GM12878 (cell line): ENCODE data around the gene BAX. TPM values are rescaled to one million over a fixed set of nuclear protein-coding genes. Genes with fewer than 3 reads are reported as not detected.

Experiments
- ATAC-seq: fragments of 200-7000 bp; cut with Tn5 transposase; 3 replicates; pipeline ENCODE4 v1.9.1; 2020; ENCODE audit warnings: mild to moderate bottlenecking, moderate library complexity
- BruUV-seq: library from RNA; stranded (reverse); fragments of 400-500 nt; replicated peaks from 2 replicates; lab custom pipeline; 2021; lab: Mats Ljungman, UMichigan
- CTCF ChIA-PET: fragments of 300-600 bp; sonication (Branson Sonifier 250); formaldehyde crosslinking; extraction: SDS; loops from one replicate; lab custom pipeline; 2021; ENCODE audit warnings: inconsistent platforms; lab: Yijun Ruan, JAX
- POLR2A ChIA-PET: fragments of 350-600 bp; formaldehyde crosslinking; extraction: SDS; loops from one replicate; lab custom pipeline; 2021; ENCODE audit warnings: inconsistent platforms; lab: Charles Lee
- RAD21 ChIA-PET: fragments of 300-600 bp; sonication (Branson Sonifier 250); formaldehyde crosslinking; loops from one replicate; lab custom pipeline; 2023; ENCODE audit warnings: antibody characterized with exemption; ENCODE audit not compliant: unreplicated experiment; lab: Charles Lee
- SMC1A ChIA-PET: fragments of 300-600 bp; sonication (Branson Sonifier 250); formaldehyde crosslinking; loops from one replicate; lab custom pipeline; 2023; ENCODE audit not compliant: unreplicated experiment, uncharacterized antibody; lab: Charles Lee
- DNase-seq: peaks from one replicate; pipeline ENCODE4 v3.0.0-alpha.2; 2011; ENCODE audit warnings: low read depth, low spot score
- FAIRE-seq: peaks from 3 replicates; lab custom pipeline; 2011; peaks lifted over from hg19 to GRCh38; lab: Jason Lieb, UNC
- H2AFZ ChIP-seq: 2 replicates; pipeline ENCODE4 v1.6.0; 2011; ENCODE audit warnings: low read depth, low read length, control low read depth; ENCODE audit not compliant: control insufficient read depth
- H3K27ac ChIP-seq: 2 replicates; pipeline ENCODE4 v1.5.1; 2011; ENCODE audit warnings: control low read depth; ENCODE audit not compliant: control insufficient read depth, insufficient read depth
- H3K27me3 ChIP-seq, 2 experiments: replicated peaks in 1 of 2; 2 replicates each; pipeline versions ENCODE4 v1.6.0 to v1.6.1; 2011; ENCODE audit warnings: low read length in 1 of 2; ENCODE audit not compliant: control insufficient read depth in 2 of 2, insufficient read depth in 2 of 2
- H3K36me3 ChIP-seq, 2 experiments: 2 replicates each; pipeline ENCODE4 v1.5.1; 2011; ENCODE audit warnings: low read length in 1 of 2; ENCODE audit not compliant: control insufficient read depth in 2 of 2, insufficient read depth in 2 of 2
- H3K4me1 ChIP-seq: 2 replicates; pipeline ENCODE4 v1.6.1; 2011; ENCODE audit warnings: mild to moderate bottlenecking, low read length, moderate library complexity, mixed read lengths; ENCODE audit not compliant: control insufficient read depth, insufficient read depth
- H3K4me2 ChIP-seq: 2 replicates; pipeline ENCODE4 v1.6.0; 2011; ENCODE audit warnings: control low read depth; ENCODE audit not compliant: control insufficient read depth, insufficient read depth
- H3K4me3 ChIP-seq: fragments of 200-600 bp; sonication (generic); 2 replicates; pipeline ENCODE4 v1.5.1; 2016
- H3K79me2 ChIP-seq: 2 replicates; pipeline ENCODE4 v1.6.0; 2011; ENCODE audit warnings: low read length; ENCODE audit not compliant: control insufficient read depth, insufficient read depth
- H3K9ac ChIP-seq: 2 replicates; pipeline ENCODE4 v1.8.0; 2011; ENCODE audit warnings: low read length, control low read depth, mixed read lengths; ENCODE audit not compliant: control insufficient read depth, insufficient read depth
- H3K9me3 ChIP-seq: replicated peaks from 3 replicates; pipeline ENCODE4 v1.5.1; 2011; ENCODE audit warnings: mild to moderate bottlenecking, low read length; ENCODE audit not compliant: control insufficient read depth, insufficient read depth
- H4K20me1 ChIP-seq: 2 replicates; pipeline ENCODE4 v1.6.0; 2011; ENCODE audit not compliant: control insufficient read depth, insufficient read depth
- IKZF1 ChIP-seq: fragments of 450-650 bp; conservative IDR thresholded peaks from 2 replicates; pipeline ENCODE4 v1.6.1; 2017; ENCODE audit warnings: antibody characterized with exemption, mild to moderate bottlenecking
- IRF5 ChIP-seq: fragments of 450-650 bp; IDR thresholded peaks from 2 replicates; pipeline ENCODE4 v1.6.1; 2017; ENCODE audit warnings: borderline replicate concordance
- KAT2A ChIP-seq: conservative IDR thresholded peaks from 2 replicates; pipeline ENCODE4 v1.6.1; 2011; ENCODE audit warnings: low read depth, low read length; ENCODE audit not compliant: control insufficient read depth
- SIX5 ChIP-seq: IDR thresholded peaks from 2 replicates; pipeline ENCODE4 v1.6.1; 2011; ENCODE audit warnings: mild to moderate bottlenecking, low read depth, low read length, moderate library complexity; ENCODE audit not compliant: severe bottlenecking
- SMARCA5 ChIP-seq: fragments of 450-650 bp; IDR thresholded peaks from 2 replicates; pipeline ENCODE4 v1.6.1; 2017; ENCODE audit warnings: mild to moderate bottlenecking
- WGBS: methylation state at CpG from one replicate; pipeline ENCODE4 v1.1.6; 2016; ENCODE audit warnings: low lambda C conversion rate; ENCODE audit not compliant: insufficient replicate concordance, insufficient coverage; ENCODE audit errors: missing lambda C conversion rate; 5-methylcytosine and 5-hydroxymethylcytosine counted together
- in situ Hi-C: fragments of 300-500 bp; cut with MboI; formaldehyde crosslinking; loops from 9 replicates; pipeline ENCODE4 v1.14.3; 2018; ENCODE audit warnings: mixed read lengths
- intact Hi-C: fragments of 100-400 bp; cut with micrococcal nuclease; formaldehyde crosslinking; loops from one replicate; pipeline ENCODE4 v1.14.2; 2022; ENCODE audit not compliant: unreplicated experiment
- polyA plus RNA-seq, 11 experiments: library from polyadenylated mRNA; depleted of rRNA in 4 of 11; unstranded in 6 of 11; stranded (reverse) in 5 of 11; fragments of >200 nt; fragmentation: Nextera tagmentation in 4 of 11; fragmentation: Illumina TruSeq in 1 of 11; extraction: Ambion mirVana in 4 of 11; extraction: Trizol in 1 of 11; gene quantifications; 1 replicate in 1 of 11; 2 replicates in 10 of 11; pipeline versions ENCODE4 v1.2.1 to v1.2.3, GENCODE V29; 2011 to 2016; ENCODE audit warnings: inconsistent platforms in 2 of 11, missing spikeins in 2 of 11, low read depth in 1 of 11
- total RNA-seq, 4 experiments: library from RNA; depleted of rRNA in 3 of 4; stranded (reverse); fragments of >200 nt in 3 of 4; fragmentation: Illumina TruSeq in 1 of 4; extraction: Trizol in 1 of 4; gene quantifications; 2 replicates each; pipeline versions ENCODE4 v1.2.1 to v1.2.3, GENCODE V29; 2013 to 2021
- TF ChIP-seq, protein P1 (sequence below): fragments of 450-650 bp; IDR thresholded peaks from 2 replicates; pipeline ENCODE4 v1.6.1; 2017; ENCODE audit warnings: antibody characterized with exemption, mild to moderate bottlenecking, moderate library complexity

Gene BAX
- total and polyA plus RNA-seq, 10 of the 15 experiments (the other 5 are each of a cell fraction or from before 2014, with no cell fraction given) = 7.2 to 221 (median 137) TPM

DNA sequence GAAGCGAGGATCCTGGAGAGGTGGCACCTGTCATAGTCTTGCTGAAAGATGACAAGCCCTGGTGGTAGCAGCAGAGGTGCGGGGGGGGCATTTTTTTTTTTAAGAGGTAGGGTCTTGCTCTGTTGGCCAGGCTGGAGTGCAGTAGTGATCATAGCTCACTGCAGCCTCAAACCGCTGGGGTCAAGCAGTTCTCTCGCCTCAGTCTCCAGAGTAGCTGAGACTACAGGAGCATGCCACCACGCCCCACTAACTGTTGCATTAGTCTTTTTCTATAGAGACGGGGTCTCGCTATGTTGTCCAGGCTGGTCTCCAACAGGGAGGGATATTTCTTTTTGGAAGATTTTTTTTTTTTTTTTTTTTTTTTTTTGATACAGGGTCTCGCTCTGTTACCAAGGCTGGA is 3.3 kb downstream of the BAX start:
- FAIRE-seq (no peak), DNase-seq (no peak), ATAC-seq (no peak)
- POLR2A ChIA-PET = interaction anchor here (0.6 to 0.7 kb wide), 2 partner anchors 568 to 718 kb away, joined by 4 to 7 read pairs; no protein-coding TSS in a partner anchor
- Histone ChIP-seq H3K79me2 (peaks cover 23% of the 10 kb centered on the region), H3K9me3 (no peaks in the 10 kb centered on the region), H3K4me2 (no peak overlapping the region), H4K20me1 (no peaks in the 10 kb centered on the region), H2AFZ (no peak overlapping the region), H3K27ac (no peak overlapping the region), H3K9ac (no peak overlapping the region), H3K4me1 (peaks cover 16% of the 10 kb centered on the region), H3K27me3 (no peaks in the 10 kb centered on the region), H3K36me3 (no peaks in the 10 kb centered on the region; a peak in 1 of 4 replicates), H3K4me3 (no peak overlapping the region)
- intact Hi-C loops (no loop called here), in situ Hi-C loops (no loop called here)
- TF ChIP-seq SMARCA5 (no peak), SIX5 (no peak), KAT2A (no peak), IKZF1 (no peak), IRF5 (no peak)
- TF ChIP-seq, protein P1, sequence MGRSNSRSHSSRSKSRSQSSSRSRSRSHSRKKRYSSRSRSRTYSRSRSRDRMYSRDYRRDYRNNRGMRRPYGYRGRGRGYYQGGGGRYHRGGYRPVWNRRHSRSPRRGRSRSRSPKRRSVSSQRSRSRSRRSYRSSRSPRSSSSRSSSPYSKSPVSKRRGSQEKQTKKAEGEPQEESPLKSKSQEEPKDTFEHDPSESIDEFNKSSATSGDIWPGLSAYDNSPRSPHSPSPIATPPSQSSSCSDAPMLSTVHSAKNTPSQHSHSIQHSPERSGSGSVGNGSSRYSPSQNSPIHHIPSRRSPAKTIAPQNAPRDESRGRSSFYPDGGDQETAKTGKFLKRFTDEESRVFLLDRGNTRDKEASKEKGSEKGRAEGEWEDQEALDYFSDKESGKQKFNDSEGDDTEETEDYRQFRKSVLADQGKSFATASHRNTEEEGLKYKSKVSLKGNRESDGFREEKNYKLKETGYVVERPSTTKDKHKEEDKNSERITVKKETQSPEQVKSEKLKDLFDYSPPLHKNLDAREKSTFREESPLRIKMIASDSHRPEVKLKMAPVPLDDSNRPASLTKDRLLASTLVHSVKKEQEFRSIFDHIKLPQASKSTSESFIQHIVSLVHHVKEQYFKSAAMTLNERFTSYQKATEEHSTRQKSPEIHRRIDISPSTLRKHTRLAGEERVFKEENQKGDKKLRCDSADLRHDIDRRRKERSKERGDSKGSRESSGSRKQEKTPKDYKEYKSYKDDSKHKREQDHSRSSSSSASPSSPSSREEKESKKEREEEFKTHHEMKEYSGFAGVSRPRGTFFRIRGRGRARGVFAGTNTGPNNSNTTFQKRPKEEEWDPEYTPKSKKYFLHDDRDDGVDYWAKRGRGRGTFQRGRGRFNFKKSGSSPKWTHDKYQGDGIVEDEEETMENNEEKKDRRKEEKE = no peak
- SMC1A ChIA-PET = interaction anchor here (2.1 kb wide), 1 partner anchor 57 kb away, joined by 5 read pairs; the partner anchor contains the start of gene NUCB1
- no TSS peak for BruUV-seq
- CTCF ChIA-PET = interaction anchor here (0.6 kb wide), 1 partner anchor 707 kb away, joined by 3 read pairs; no protein-coding TSS in a partner anchor
- 97% methylated on average over 8 of the region's 8 CpGs for WGBS
- RAD21 ChIA-PET = no interaction called here
